CD8-positive, alpha-beta memory T cell (primary cell): ENCODE measurements around the gene MYOZ3. TPM values are rescaled to one million over a fixed set of nuclear protein-coding genes. Genes with fewer than 3 reads are reported as not detected.

Source experiments
- CTCF ChIA-PET: fragments of 350-600 bp; sonication (Branson Sonifier 250); formaldehyde crosslinking; loops from one replicate; lab custom pipeline; 2021; ENCODE audit warnings: antibody characterized with exemption; lab: Charles Lee
- POLR2A ChIA-PET: fragments of 350-600 bp; sonication (Branson Sonifier 250); formaldehyde crosslinking; loops from one replicate; lab custom pipeline; 2021; ENCODE audit warnings: antibody characterized with exemption; lab: Charles Lee
- DNase-seq, 5 donors: peaks; one replicate each; pipeline versions ENCODE4 v3.0.0 to v3.0.0-alpha.2; 2020 to 2022; ENCODE audit warnings: mixed read lengths in 1 of 5
- H3K27ac ChIP-seq: one replicate; pipeline ENCODE4 v1.7.0; 2013; ENCODE audit warnings: low read depth, mild to moderate bottlenecking, low read length, moderate library complexity
- H3K27me3 ChIP-seq: 2 replicates; pipeline ENCODE4 v1.7.0; 2013; ENCODE audit warnings: low read length, mild to moderate bottlenecking; ENCODE audit not compliant: insufficient read depth, poor library complexity, severe bottlenecking
- H3K36me3 ChIP-seq: 2 replicates; pipeline ENCODE4 v1.7.0; 2013; ENCODE audit warnings: mild to moderate bottlenecking, low read length, moderate library complexity; ENCODE audit not compliant: insufficient read depth
- H3K4me1 ChIP-seq: 2 replicates; pipeline ENCODE4 v1.7.0; 2013; ENCODE audit warnings: mild to moderate bottlenecking, low read length, moderate library complexity; ENCODE audit not compliant: insufficient read depth
- H3K4me3 ChIP-seq: 2 replicates; pipeline ENCODE4 v1.7.0; 2013; ENCODE audit warnings: mild to moderate bottlenecking, low read length
- H3K9me3 ChIP-seq: 2 replicates; pipeline ENCODE4 v1.7.0; 2013; ENCODE audit warnings: mild to moderate bottlenecking, low read length
- H3K27ac Mint-ChIP-seq, 8 donors: one replicate each; pipeline ENCODE4 v1.8.0; 2020 to 2021; ENCODE audit warnings: mixed read lengths in 8 of 8, mild to moderate bottlenecking in 6 of 8, inconsistent platforms in 3 of 8, moderate library complexity in 3 of 8
- H3K27me3 Mint-ChIP-seq, 2 donors: one replicate each; pipeline ENCODE4 v1.8.0; 2020 to 2021; ENCODE audit warnings: mixed read lengths in 2 of 2, mild to moderate bottlenecking in 1 of 2, moderate library complexity in 1 of 2
- H3K36me3 Mint-ChIP-seq, 3 donors: one replicate each; pipeline ENCODE4 v1.8.0; 2020 to 2021; ENCODE audit warnings: mixed read lengths in 3 of 3, inconsistent platforms in 1 of 3, mild to moderate bottlenecking in 1 of 3
- H3K4me1 Mint-ChIP-seq, 3 donors: one replicate each; pipeline ENCODE4 v1.8.0; 2020 to 2021; ENCODE audit warnings: mixed read lengths in 3 of 3, inconsistent platforms in 1 of 3, mild to moderate bottlenecking in 1 of 3
- H3K4me3 Mint-ChIP-seq, 7 donors: one replicate each; pipeline ENCODE4 v1.8.0; 2020 to 2021; ENCODE audit warnings: mixed read lengths in 7 of 7, mild to moderate bottlenecking in 6 of 7, moderate library complexity in 4 of 7, inconsistent platforms in 2 of 7
- H3K9me3 Mint-ChIP-seq, 5 donors: one replicate each; pipeline ENCODE4 v1.8.0; 2020 to 2022; ENCODE audit warnings: mixed read lengths in 5 of 5, mild to moderate bottlenecking in 3 of 5, moderate library complexity in 2 of 5, inconsistent platforms in 1 of 5
- polyA plus RNA-seq: library from polyadenylated mRNA; unstranded; fragments of 300-500 nt; fragmentation: Illumina TruSeq; gene quantifications from one replicate; pipeline ENCODE4 v1.2.3, GENCODE V29; 2021
- total RNA-seq, 2 experiments: library from RNA; stranded (reverse); gene quantifications; one replicate each; pipeline ENCODE4 v1.2.3, GENCODE V29; 2021

Gene MYOZ3
- total and polyA plus RNA-seq, 3 experiments from 2014 or later: not detected

GRCh38 chr5:150623878-150624216, 37.2 kb upstream of the MYOZ3 start:
- no peaks in the 10 kb centered on the region for H3K9me3 Mint-ChIP-seq
- H3K9me3 ChIP-seq: no peaks in the 10 kb centered on the region
- peaks cover 11 to 22% (median 15%) of the 10 kb centered on the region in 3 donors for H3K4me1 Mint-ChIP-seq
- H3K4me3 Mint-ChIP-seq: peak overlapping the region; percentile 75 to 92 (median 77)
- ChIA-PET CTCF (no interaction called here), POLR2A (no interaction called here)
- H3K27me3 Mint-ChIP-seq: peaks cover 17 to 37% of the 10 kb centered on the region in 2 donors
- H3K36me3 Mint-ChIP-seq: peaks cover 0 to 4% (median 0%) of the 10 kb centered on the region in 3 donors
- H3K4me1 ChIP-seq: peaks cover 13% of the 10 kb centered on the region
- peak overlapping the region in 2 of 8 donors; percentile 2 to 13 for H3K27ac Mint-ChIP-seq
- H3K36me3 ChIP-seq: no peaks in the 10 kb centered on the region
- H3K27me3 ChIP-seq: peaks cover 12% of the 10 kb centered on the region
- no peak overlapping the region for H3K4me3 ChIP-seq
- H3K27ac ChIP-seq: no peak overlapping the region
- no peak for DNase-seq

- POLR2A ChIA-PET: no interaction called here
- no peaks in the 10 kb centered on the region for H3K9me3 ChIP-seq
- peaks cover 11 to 22% (median 15%) of the 10 kb centered on the region in 3 donors for H3K4me1 Mint-ChIP-seq
- H3K9me3 Mint-ChIP-seq: no peaks in the 10 kb centered on the region
- peaks cover 12% of the 10 kb centered on the region for H3K27me3 ChIP-seq
- peak overlapping the region; percentile 75 to 92 (median 77) for H3K4me3 Mint-ChIP-seq
- peaks cover 17 to 36% of the 10 kb centered on the region in 2 donors for H3K27me3 Mint-ChIP-seq
- peak overlapping the region; percentile 28 for H3K4me3 ChIP-seq
- peak in 2 of 5 donors; percentile 8 to 15 for DNase-seq
- H3K27ac ChIP-seq: no peak overlapping the region
- peaks cover 13% of the 10 kb centered on the region for H3K4me1 ChIP-seq
- H3K36me3 ChIP-seq: no peaks in the 10 kb centered on the region
- CTCF ChIA-PET: no interaction called here
- H3K36me3 Mint-ChIP-seq: peaks cover 0 to 4% (median 0%) of the 10 kb centered on the region in 3 donors
- peak overlapping the region in 5 of 8 donors; percentile 13 to 81 (median 73) for H3K27ac Mint-ChIP-seq
Measured at GRCh38 chr5:150624334-150625163, 36.5 kb upstream of the MYOZ3 start.

- no peak for DNase-seq
- peaks cover 17 to 36% of the 10 kb centered on the region in 2 donors for H3K27me3 Mint-ChIP-seq
- H3K27ac ChIP-seq: no peak overlapping the region
- CTCF ChIA-PET: no interaction called here
- no peaks in the 10 kb centered on the region for H3K9me3 Mint-ChIP-seq
- no peaks in the 10 kb centered on the region for H3K9me3 ChIP-seq
- POLR2A ChIA-PET: no interaction called here
- H3K36me3 Mint-ChIP-seq: peaks cover 0 to 4% (median 0%) of the 10 kb centered on the region in 3 donors
- peaks cover 13% of the 10 kb centered on the region for H3K4me1 ChIP-seq
- no peak overlapping the region for H3K27ac Mint-ChIP-seq
- peaks cover 12% of the 10 kb centered on the region for H3K27me3 ChIP-seq
- H3K4me3 Mint-ChIP-seq: no peak overlapping the region
- no peaks in the 10 kb centered on the region for H3K36me3 ChIP-seq
- H3K4me3 ChIP-seq: peak overlapping the region; percentile 28
- peaks cover 11 to 22% (median 15%) of the 10 kb centered on the region in 3 donors for H3K4me1 Mint-ChIP-seq
Measured at GRCh38 chr5:150625164-150625535, 35.9 kb upstream of the MYOZ3 start.

- peaks cover 11 to 22% (median 15%) of the 10 kb centered on the region in 3 donors for H3K4me1 Mint-ChIP-seq
Measured at GRCh38 chr5:150625831-150626746, 35.0 kb upstream of the MYOZ3 start.

GRCh38 chr5:150626853-150627276, 34.2 kb upstream of the MYOZ3 start:
- no peak overlapping the region for H3K4me3 Mint-ChIP-seq
- Histone ChIP-seq H3K27me3 (peaks cover 12% of the 10 kb centered on the region), H3K27ac (no peak overlapping the region), H3K9me3 (no peaks in the 10 kb centered on the region), H3K36me3 (no peaks in the 10 kb centered on the region), H3K4me3 (no peak overlapping the region), H3K4me1 (peaks cover 13% of the 10 kb centered on the region)
- peaks cover 11 to 22% (median 15%) of the 10 kb centered on the region in 3 donors for H3K4me1 Mint-ChIP-seq
- no peaks in the 10 kb centered on the region for H3K9me3 Mint-ChIP-seq
- no peak for DNase-seq
- peaks cover 20 to 40% of the 10 kb centered on the region in 2 donors for H3K27me3 Mint-ChIP-seq
- H3K36me3 Mint-ChIP-seq: peaks cover 0 to 4% (median 0%) of the 10 kb centered on the region in 3 donors
- POLR2A ChIA-PET: no interaction called here
- H3K27ac Mint-ChIP-seq: no peak overlapping the region
- CTCF ChIA-PET: no interaction called here

More at GRCh38 chr5:150625831-150626746, 35.0 kb upstream of the MYOZ3 start:
- CTCF ChIA-PET: no interaction called here
- Mint-ChIP-seq H3K27me3 (peaks cover 19 to 39% of the 10 kb centered on the region in 2 donors), H3K27ac (no peak overlapping the region), H3K4me3 (peak overlapping the region in 3 of 7 donors; percentile 15 to 34 (median 32)), H3K9me3 (no peaks in the 10 kb centered on the region), H3K36me3 (peaks cover 0 to 4% (median 0%) of the 10 kb centered on the region in 3 donors)
- Histone ChIP-seq H3K9me3 (no peaks in the 10 kb centered on the region), H3K27me3 (peaks cover 12% of the 10 kb centered on the region), H3K4me3 (no peak overlapping the region), H3K36me3 (no peaks in the 10 kb centered on the region), H3K27ac (no peak overlapping the region), H3K4me1 (peaks cover 13% of the 10 kb centered on the region)
- POLR2A ChIA-PET: no interaction called here
- no peak for DNase-seq

GRCh38 chr5:150627731-150628545, 33.1 kb upstream of the MYOZ3 start:
- CTCF ChIA-PET: no interaction called here
- no peak for DNase-seq
- Mint-ChIP-seq H3K36me3 (peaks cover 0 to 4% (median 0%) of the 10 kb centered on the region in 3 donors), H3K27me3 (peaks cover 20 to 36% of the 10 kb centered on the region in 2 donors), H3K4me3 (no peak overlapping the region), H3K27ac (no peak overlapping the region), H3K4me1 (peaks cover 11 to 21% (median 15%) of the 10 kb centered on the region in 3 donors), H3K9me3 (no peaks in the 10 kb centered on the region)
- no peaks in the 10 kb centered on the region for H3K9me3 ChIP-seq
- no peaks in the 10 kb centered on the region for H3K36me3 ChIP-seq
- no peak overlapping the region for H3K4me3 ChIP-seq
- no peak overlapping the region for H3K27ac ChIP-seq
- H3K4me1 ChIP-seq: peaks cover 13% of the 10 kb centered on the region
- POLR2A ChIA-PET: no interaction called here
- H3K27me3 ChIP-seq: peaks cover 12% of the 10 kb centered on the region

- CTCF ChIA-PET: no interaction called here
- Histone ChIP-seq H3K4me1 (peaks cover 13% of the 10 kb centered on the region), H3K9me3 (no peaks in the 10 kb centered on the region), H3K4me3 (no peak overlapping the region), H3K27me3 (peaks cover 12% of the 10 kb centered on the region), H3K36me3 (no peaks in the 10 kb centered on the region), H3K27ac (no peak overlapping the region)
- no peak for DNase-seq
- H3K4me3 Mint-ChIP-seq: no peak overlapping the region
- H3K4me1 Mint-ChIP-seq: peaks cover 4 to 10% (median 5%) of the 10 kb centered on the region in 3 donors
- H3K27ac Mint-ChIP-seq: peak overlapping the region in 1 of 8 donors; percentile 3
- peaks cover 0 to 4% (median 0%) of the 10 kb centered on the region in 3 donors for H3K36me3 Mint-ChIP-seq
- H3K27me3 Mint-ChIP-seq: peaks cover 17 to 30% of the 10 kb centered on the region in 2 donors
- POLR2A ChIA-PET: no interaction called here
- H3K9me3 Mint-ChIP-seq: no peaks in the 10 kb centered on the region
Measured at GRCh38 chr5:150628936-150629485, 32.0 kb upstream of the MYOZ3 start.
